H9 (cell line): ENCODE results near the gene TAC1. TPM values are rescaled to one million over a fixed set of nuclear protein-coding genes. Genes with fewer than 3 reads are reported as not detected.

Experiments used
- total RNA-seq: library from RNA; stranded (reverse); gene quantifications from 2 replicates; pipeline ENCODE4 v1.2.1, GENCODE V29; 2021

TAC1 gene
- total RNA-seq, 1 experiment from 2014 or later, result 0.77 TPM

Other genes with a start within 250 kb of the TAC1 start
- 85.1 and 95.1 TPM in 2 replicates for gene ASNS, start 140.3 kb downstream of the TAC1 start, total RNA-seq